ENCODE measurements around the gene ANKRD17.

DNA sequence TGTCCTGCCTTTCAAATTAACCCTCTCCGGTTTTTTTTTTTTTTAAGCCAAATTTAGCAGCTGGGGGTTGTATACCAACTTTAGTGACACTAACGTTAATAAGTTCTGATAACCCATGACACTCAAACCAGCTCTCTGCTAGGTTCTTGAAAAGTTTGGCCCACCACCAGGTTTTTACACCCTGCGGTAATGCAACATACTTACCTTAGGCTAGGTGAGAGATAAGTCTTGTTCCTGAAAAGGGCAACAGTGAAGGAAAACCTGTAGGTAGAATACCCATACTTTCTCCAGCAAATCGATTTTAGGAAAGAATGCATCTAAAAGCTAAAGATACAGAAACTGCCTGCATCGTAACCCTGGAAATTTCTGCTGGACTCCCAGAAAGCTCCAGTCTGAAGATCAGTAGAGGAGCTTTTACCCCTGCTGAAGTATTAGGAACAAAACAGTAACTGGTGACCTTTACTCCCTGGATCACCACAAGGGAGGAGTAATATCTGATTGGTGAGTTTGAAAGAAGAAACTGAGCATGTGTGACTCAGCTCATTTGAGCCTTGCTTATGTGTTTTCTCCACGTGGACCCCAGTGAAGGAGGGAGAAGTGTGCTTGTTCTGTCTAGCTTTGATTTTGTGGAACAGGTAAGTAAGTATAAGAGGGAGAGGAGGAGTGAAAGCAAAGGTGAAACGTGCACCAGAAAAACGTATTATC lies 154.6 kb downstream of the ANKRD17 start:
- TF ChIP-seq, protein P1, sequence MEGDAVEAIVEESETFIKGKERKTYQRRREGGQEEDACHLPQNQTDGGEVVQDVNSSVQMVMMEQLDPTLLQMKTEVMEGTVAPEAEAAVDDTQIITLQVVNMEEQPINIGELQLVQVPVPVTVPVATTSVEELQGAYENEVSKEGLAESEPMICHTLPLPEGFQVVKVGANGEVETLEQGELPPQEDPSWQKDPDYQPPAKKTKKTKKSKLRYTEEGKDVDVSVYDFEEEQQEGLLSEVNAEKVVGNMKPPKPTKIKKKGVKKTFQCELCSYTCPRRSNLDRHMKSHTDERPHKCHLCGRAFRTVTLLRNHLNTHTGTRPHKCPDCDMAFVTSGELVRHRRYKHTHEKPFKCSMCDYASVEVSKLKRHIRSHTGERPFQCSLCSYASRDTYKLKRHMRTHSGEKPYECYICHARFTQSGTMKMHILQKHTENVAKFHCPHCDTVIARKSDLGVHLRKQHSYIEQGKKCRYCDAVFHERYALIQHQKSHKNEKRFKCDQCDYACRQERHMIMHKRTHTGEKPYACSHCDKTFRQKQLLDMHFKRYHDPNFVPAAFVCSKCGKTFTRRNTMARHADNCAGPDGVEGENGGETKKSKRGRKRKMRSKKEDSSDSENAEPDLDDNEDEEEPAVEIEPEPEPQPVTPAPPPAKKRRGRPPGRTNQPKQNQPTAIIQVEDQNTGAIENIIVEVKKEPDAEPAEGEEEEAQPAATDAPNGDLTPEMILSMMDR (IDR thresholded peaks at IDR 0.05) = no peak
- no peak for TF ChIP-seq POLR2A (IDR thresholded peaks at IDR 0.05)
- no peak for TF ChIP-seq POLR2AphosphoS5 (IDR thresholded peaks at IDR 0.05)

Data from prostate gland (tissue), 2 donors.